HG02759 (cell line): ENCODE data around the gene BCO2.

ENCODE experiments used
- ATAC-seq: cut with Tn5 transposase; IDR thresholded peaks from one replicate; pipeline ENCODE4 v1.9.1; 2021; ENCODE audit warnings: mild to moderate bottlenecking, moderate library complexity; ENCODE audit not compliant: unreplicated experiment

BCO2 gene

DNA sequence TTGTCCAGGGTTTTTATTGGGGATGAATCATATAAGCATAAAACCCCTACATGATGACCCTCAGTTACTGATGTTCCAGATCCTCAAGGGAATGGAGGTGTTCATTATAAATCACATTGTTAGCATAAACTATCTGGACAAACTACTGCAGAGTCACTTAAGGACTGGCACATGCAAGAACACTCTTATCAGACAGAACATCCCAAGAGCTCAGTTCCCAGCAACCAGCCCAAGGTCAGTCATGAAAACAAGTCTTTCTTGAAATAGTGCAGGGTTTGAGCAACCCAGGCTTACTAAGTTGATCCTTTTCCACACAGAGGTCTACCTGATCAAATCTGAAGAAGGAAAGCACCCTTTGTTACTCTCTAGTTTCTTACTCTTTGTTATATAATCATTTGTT is 37.4 kb downstream of the BCO2 start:
- no peak for ATAC-seq

DNA sequence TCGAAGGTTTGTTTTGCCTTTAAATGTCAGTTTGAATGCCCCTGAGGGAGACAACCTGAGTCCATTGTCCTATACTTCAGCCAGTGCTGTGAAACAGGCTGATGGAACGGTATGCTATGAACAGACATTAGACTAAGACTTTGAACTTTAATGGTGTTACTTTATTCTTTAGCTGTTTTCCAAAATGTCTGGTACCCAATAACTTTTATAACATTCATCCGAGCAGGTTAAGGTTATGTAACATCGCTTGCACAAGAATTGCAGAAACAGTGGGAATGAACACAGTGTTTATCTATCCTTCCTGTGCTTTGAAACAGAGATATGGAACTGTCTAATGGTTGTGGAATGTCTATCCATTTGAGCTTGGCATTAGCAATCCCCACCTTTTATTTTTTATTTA is 38.4 kb downstream of the BCO2 start:
- no peak for ATAC-seq

DNA sequence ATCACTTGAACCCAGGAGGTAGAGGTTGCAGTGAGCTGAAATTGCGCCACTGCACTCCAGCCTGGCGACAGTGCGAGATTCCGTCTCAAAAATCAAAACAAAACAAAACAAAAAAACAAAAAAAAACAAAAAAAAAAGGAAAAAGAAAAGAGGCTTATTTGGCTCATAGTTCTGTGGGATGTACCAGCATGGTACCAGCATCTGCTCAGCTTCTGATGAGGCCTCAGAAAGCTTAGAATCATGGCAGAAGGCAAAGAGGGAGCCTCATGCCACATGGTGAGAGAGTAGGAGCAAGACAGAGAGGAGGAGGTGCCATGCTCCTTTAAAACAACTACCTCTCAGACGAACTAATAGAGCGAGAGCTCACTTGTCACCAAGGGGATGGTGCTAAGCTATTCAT is 40.3 kb downstream of the BCO2 start:
- ATAC-seq = no peak

DNA sequence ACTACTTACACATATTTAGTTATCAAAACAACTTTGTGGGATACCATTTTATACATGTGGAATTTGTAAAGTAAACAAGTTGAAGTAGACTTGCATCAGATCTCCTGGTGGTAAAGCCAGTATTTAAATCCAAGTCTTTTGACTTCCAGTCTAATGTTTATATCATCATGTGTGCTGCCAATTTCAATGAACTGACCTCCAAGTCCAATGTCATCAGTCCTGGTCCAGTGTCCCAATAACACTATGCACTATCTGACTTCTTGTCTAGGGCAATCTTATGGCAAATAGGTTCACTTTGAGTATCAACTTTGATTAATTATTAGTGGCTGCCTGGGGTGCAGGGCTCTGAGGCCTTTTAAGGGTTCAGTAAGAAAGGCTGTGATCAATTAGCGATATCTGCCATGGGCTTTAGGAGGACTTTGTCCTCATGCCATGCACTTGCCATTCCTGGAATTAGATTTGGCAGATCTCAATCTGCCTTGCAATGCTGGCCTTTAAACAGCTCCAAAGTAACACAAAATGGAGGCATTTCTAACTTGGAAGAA is 41.3 kb downstream of the BCO2 start:
- no peak for ATAC-seq

DNA sequence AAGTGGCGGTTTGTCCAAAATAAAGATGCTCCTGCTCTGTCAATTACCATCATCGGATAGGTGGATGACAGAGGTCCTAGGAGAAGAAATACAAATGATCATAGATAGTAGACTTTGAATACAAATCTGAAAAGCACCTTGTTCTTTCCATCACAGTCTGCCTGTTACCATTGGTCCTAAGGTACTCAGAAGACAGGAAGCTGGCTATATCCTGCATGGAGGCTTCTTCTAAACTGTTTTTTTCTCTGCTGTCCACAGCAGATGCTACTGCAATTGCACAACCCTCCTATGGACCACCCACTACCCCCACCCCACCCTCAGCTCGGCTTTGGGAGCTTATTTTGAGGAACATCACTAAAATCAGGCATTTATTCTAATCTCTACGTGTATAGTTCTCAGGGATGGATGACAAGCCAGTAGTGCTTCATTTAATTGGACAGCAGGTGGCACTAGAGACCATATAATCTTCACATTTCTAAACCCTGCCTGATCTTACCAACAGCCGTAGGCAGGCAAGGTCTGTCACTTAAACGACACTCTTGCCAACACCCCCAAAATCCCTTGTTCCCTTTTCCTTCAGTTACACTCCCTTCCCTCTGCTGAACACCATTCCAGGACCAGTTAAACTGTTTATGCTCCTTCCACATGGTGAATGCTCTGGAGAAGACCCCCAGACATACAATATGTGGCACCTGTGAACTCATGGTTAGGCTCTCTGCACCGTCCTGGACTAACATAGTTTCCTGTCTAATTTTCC is 44.3 kb downstream of the BCO2 start:
- ATAC-seq = peak; percentile 96

DNA sequence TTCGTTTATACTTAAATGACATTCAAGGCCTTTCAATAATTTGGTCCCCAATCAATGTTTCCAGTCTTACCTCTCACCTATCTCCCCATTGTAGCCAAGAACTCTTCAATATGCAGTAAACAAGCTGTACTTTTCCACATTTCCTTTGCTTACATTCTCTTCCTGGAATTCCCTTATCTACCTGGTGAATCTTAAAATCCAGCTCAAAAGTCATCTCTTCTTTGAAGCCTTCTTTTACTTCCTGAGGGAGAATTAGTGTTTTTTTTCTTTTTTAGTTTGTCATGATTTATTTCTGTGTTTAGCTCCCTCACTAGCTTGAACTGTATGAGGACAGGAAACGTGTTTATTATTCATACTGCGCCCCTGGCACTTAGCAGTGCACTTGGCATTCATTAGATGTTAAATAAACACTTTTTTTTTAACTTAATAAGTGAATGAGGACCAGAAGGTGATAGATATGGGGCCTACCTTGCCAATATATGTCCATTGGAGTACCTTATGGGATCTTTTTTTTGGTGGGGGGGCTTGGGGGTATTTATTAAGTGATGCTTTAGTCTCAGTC is 46.0 kb downstream of the BCO2 start:
- ATAC-seq = no peak

DNA sequence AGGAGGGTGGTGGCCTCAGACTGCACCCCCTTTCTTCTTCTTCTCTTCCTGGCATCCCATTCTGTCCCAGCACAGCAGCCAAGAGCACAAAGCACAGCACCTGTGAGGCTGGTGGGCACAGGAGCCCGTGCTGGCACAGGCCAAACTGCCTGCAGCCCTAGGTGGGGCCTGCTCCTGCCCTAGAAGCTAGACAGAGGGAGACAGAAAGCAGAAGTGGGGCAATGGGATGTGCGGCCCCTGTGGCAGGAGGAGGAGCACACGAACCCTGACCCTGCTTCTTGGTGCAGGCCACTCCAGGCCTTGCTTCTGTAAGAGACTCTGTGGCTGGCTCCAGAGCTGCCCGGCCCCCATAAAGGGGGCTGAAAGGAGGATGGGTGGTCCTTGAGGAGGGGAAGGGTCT is 47.0 kb downstream of the BCO2 start:
- ATAC-seq = no peak

DNA sequence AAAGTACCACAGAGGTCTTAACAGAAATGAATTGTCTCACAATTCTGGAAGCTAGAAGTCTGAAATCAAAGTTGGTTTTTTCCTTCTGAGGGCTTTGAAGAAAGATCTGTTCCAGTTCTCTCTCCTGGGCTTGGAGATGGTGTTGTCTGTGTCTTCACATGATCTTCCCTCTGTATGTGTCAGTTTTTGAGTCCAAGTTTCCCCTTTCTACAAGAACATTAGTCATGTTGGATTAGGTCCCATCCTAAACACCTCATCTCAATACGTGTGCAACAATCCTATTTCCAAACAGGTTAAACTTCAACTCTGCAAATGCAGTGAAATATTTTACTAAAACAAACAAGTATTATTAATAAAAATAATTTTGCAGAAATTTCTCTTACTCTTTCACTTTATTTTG is 47.8 kb downstream of the BCO2 start:
- no peak for ATAC-seq

DNA sequence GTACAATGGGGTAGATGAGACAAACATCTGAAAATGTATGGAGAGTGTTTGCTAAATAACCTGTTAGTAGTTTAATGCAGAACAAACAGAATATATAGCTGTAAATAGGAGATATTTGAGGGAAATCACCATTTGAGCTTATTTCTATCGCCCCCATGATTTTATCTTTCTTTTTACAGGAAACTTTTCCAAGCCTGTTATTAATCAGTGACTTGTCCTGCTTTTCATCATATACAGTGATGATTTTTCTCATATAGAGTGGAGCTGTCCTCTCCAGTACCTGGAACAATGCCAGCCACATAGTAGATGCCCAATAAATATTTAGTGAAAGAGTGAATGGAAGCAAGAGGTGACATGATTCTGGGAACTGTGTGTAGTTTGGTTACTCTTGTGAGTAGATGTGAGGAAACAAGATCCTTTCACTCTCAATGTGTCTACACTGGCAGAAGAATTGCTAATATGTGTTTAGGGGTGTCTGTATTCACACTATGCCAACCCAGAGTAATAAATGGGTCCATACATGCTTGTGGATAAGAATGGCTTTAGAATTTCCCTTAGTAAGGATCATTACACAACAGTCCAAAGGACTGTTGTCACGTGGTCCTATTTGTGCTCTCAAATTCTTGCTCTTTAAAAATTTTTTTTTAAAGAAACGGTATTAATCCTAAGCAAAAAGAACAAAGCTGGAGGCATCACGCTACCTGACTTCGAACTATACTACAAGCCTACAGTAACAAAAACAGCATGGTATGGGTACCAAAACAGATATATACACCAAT is 48.6 kb downstream of the BCO2 start:
- ATAC-seq = no peak

DNA sequence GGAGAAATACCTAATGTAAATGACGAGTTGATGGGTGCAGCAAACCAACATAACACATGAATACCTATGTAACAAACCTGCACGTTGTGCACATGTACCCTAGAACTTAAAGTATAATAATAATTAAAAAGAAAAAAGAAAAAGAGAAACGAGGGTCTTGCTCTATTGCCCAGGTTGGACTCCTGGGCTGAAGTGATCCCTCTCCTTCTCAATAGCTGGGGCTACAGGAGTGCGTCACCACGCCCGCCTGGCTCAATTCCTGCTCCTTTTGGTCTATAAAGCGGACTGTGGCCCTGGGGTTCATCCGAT is 50.4 kb downstream of the BCO2 start:
- ATAC-seq = no peak

DNA sequence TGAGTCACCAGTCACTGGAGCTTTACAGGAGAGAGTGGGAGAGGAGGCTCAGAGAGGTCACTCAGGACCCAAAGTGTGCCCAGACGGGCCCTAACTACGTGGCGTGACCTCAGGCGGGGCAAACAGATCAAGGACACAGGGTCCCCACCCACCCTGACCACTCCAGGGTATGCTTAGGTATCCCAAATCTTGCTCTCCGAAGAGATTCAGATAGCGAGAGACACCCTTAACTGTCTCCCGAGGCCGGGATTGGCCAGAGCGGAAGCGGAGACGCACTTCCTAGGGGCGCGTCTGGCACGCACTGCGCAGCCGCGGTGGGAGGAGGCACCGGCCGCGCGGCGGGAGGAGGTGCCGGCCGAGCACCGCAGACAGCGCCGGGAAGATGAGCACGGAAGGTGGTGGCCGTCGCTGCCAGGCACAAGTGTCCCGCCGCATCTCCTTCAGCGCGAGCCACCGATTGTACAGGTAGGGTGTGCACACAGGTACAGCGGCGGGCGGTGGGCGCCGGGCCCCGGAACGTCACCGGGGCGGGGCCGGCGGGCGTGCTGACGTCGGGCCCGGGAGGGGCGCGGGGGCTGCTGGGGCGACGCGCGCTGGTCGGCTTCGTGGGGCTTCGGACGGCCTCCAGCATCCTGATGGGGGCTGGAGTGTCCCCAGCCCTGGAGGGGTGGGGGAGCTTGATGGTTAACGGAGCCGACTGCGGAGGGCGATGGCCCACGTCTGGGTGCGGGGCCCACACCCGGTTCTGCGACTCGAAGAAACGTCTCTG is 50.9 kb downstream of the BCO2 start, which contains the start of gene PTS:
TSS of gene PTS (plus strand) at position 367 of the 769 bp plus-strand sequence. CDS start at position 383, 16 bp downstream.
- ATAC-seq = peak; percentile 94

DNA sequence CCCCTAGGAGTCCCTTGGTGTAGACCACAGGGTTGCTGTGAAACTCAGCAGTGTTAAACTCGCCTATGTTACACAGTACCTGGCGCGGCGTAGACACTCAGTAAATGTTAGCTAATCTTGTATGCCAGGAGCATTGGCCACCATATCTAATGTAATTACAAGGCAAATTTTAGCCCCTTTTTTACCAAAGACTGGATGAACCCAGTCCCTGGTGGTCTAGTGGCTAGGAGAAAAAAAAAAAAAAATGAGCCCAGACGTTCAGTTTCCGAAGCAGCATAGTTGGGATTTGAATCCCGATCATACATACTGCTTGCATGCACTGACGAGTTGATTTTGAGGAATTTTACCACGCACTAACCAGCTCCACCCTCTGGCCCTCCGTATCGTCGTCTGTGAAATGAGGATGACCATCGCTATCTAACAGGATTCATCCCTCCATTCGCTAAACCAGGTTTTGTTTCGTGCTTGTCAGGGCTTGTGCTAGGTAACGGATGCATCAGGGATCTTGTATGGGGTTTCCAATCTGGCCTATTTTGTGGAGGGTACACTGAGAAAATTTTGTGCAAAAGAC is 51.6 kb downstream of the BCO2 start:
- peak; percentile 53 for ATAC-seq

DNA sequence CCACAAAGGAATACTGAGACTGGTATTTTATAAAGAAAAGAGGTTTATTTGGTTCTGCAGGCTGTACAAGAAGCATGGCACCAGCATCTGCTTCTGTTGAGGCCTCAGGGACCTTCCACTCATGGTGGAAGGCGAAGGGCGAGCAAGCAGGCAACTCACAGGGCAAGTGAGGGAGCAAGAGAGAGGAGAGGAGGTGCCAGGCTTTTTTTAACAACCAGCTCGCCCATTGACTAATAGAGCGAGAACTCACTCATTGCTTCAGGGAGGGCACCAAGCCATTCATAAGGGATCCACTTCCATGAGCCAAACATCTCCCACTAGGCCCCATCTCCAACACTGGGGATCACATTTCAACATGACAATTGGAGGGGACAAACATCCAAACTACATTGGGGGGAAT is 52.2 kb downstream of the BCO2 start:
- ATAC-seq = no peak

DNA sequence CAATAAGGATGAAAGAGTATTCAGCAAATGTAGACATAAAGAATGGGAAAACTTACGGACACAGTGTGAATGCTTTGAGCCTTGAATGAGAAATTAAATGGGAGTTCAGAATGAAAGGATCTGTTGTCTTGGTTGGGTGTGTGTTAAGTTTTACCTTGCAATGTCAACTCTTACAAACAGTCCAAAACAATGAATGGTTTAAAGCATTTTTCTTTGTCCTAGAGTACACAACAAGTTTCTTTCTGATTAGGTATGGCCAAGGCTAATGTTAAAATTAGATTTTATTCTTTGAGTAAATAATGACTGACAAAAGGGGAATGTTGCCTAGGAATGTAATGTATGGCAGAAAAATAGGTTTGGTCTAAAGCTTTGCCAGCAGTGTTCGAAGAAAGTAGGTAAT is 53.4 kb downstream of the BCO2 start:
- no peak for ATAC-seq

DNA sequence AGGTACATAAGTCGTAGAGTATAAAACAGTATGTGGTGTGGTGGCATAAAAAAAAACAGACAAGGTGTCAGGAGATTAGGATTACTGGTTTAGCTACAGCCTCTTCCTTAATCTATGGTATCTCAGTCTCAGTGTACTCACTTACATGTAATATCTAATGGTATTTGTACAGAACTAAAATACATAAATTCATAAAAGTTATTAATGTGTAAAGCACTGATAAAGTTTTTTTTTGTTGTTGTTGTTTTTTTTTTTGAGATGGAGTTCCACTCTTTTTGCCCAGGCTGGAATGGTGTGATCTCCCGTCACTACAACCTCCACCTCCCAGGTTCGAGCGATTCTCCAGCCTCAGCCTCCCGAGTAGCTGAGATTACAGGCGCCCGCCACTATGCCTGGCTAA is 53.8 kb downstream of the BCO2 start:
- ATAC-seq = no peak

DNA sequence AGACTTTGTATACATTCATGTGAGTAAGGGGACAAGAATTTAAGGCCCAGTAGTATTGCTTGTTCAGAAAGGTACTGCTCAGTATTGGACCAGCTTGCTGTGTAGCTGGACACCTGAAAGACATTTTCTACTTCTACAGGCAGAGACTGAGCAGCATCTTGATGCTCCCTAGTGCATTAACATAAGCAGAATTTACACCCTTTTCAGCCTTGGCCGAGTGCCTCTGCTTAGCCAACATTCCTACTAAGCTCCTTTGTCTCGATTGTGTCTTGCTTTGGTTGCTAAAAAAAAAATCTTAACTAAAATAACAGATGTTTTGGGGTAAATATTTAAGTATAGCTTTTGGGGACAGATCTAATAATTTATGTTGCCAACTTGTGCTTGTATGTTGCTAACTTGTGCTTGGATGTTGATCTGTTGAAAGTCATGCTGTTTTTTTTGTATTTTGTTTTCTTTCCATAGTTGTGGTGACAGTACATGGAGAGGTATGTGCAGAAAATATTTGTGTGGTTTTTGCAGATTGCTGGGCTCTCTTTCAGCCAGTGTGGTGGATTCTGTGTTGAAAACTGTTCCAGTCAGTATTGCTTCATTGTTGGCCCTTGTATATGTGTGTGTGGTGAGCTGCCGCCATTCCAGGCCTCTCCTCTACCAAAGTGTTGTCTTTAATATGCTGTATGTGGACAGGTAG is 54.6 kb downstream of the BCO2 start:
- no peak for ATAC-seq

DNA sequence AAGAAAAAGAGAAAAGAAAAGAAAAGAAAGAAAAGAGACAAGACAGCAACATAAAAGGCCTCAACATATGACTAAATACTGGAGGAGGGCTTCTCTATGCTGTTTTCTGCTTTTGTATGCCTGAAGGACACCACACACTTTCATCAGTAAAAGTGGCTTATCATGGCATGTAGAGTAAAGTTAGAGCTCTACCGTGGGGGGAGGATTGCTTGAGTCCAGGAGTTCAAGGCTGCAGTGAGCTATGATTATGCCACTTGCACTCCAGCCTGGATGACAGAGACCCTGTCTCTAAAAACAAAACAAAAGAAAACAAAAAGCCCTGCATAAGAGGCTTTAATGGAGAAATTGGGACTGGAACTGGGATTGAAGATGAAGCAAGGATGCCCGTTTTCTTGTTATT is 56.6 kb downstream of the BCO2 start:
- no peak for ATAC-seq

DNA sequence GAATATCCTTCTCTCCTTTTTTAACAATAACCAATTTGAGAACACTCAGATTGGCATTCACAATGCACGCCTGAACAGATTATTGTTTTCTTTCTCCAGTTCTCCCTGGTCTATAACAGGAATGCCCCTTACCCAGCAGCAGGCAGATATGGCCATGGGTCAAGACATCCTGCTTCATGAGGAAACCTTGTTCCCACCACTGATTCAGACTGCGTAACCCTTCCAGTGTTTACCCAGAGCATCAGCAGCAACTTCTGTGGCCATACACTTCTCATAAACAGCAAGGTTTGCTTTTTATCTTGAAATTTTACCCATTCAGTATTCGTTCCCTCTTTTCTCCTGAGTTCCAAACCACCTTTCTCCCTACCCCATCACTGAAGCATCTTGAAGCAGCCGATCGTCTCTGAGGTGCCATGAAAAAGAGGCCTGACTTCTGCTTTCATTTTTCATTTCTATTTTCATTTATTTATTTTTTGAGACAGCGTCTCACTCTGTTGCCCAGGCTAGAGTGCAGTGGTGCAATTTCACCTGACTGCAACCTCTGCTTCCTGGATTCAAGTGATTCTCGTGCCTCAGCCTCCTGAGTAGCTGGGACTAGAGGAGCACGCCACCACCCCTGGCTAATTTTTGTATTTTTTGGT is 60.6 kb downstream of the BCO2 start:
- ATAC-seq = peak; percentile 60

DNA sequence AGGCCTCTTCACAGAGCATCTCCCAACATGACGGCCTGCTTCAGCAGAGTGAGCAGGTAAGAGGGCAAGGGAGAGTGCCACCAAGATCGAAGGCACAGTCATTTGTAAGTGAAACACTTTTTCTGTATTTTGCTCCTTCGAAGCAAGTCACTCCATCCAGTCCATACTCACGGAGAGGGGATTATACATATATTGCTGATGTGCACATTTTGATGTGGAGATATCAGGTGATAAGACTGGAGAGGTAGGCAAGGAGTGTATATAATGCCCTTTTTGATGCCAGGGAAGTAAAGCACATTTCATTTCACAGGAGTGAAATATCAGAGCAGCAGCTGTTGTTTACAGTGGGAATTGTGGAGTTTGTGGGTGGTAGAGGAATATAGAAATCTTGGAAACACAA is 62.1 kb downstream of the BCO2 start:
- ATAC-seq = no peak

DNA sequence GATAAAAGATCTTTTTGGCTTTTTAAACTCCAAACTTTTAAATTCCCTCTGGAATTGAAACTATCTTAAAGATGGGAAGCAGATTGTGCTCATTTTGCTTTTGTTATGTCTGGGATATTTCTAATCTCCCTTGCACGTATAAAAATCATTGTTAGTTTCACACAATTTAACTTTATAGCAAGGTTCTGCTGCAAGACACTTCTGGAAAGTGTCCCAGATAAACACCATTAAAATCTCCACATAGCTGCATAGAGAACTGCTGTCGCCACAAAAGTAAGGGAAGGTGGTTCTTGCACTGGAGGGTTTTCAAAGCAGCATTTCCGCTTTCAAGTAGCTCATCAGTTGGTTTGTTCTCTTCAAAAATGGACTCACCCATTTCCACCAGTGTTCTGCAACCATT is 62.7 kb downstream of the BCO2 start:
- ATAC-seq = no peak
